ENCODE data around the gene SYCE3. TPM values are rescaled to one million over a fixed set of nuclear protein-coding genes. Genes with fewer than 3 reads are reported as not detected.

SYCE3 gene
- total and polyA plus RNA-seq, 2 experiments from 2014 or later: not detected

DNA sequence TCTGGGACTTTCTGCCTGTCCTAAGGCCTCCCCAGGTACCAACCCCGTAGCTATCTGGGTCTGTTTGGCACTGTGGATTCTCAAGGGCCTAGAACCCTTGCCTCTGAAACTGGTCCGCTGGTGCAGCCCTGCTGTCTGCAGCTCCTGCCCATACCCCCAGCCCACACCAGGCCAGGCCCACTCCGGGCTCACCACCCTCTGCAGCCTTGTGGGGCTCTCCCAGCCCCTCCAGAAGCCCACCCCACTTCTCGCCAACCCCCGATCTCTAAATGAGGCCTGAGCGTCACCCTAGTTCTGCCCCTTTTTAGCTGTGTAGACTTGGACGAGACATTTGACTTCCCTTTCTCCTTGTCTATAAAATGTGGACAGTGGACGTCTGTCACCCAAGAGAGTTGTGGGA is 12.3 kb downstream of the SYCE3 start:
- Histone ChIP-seq H3K4me3 (no peak overlapping the region), H3K4me1 (ENCODE audit: insufficient read depth) (no peaks in the 10 kb centered on the region), H3K79me2 (replicated peaks; ENCODE audit: insufficient read depth) (no peaks in the 10 kb centered on the region), H3K9me2 (ENCODE audit: insufficient read depth) (no peaks in the 10 kb centered on the region), H3K4me2 (no peak overlapping the region), H3K36me3 (ENCODE audit: insufficient read depth) (no peaks in the 10 kb centered on the region), H3F3A (replicated peaks; ENCODE audit: low read depth) (no peaks in the 10 kb centered on the region), H3K27me3 (ENCODE audit: insufficient read depth) (peaks cover 20% of the 10 kb centered on the region; the same call in 1 of the 2 replicates), H4K20me1 (replicated peaks; ENCODE audit: insufficient read depth) (no peaks in the 10 kb centered on the region), H2AFZ (no peak overlapping the region), H3K27ac (ENCODE audit: low read depth) (no peak overlapping the region)
- ATAC-seq: no peak
- no peak for DNase-seq (ENCODE audit: low spot score)
- TF ChIP-seq STAT1 (IDR thresholded peaks at IDR 0.05; ENCODE audit: unreplicated experiment) (no peak), NANOG (IDR thresholded peaks at IDR 0.05; ENCODE audit: borderline replicate concordance) (no peak), ZNF331 (CRISPR knock-in tag; IDR thresholded peaks at IDR 0.05; ENCODE audit: low read depth) (no peak), ZNF114 (CRISPR knock-in tag; IDR thresholded peaks at IDR 0.05) (no peak), JUNB (IDR thresholded peaks at IDR 0.05; ENCODE audit: unreplicated experiment) (no peak), EZH2 (IDR thresholded peaks at IDR 0.05; ENCODE audit: low read depth, unreplicated experiment) (no peak), EZH2phosphoT487 (IDR thresholded peaks at IDR 0.05; ENCODE audit: unreplicated experiment) (no peak), POLR2AphosphoS5 (IDR thresholded peaks at IDR 0.05; ENCODE audit: low read depth) (no peak), CREB1 (CRISPR knock-in tag; IDR thresholded peaks at IDR 0.05; ENCODE audit: low read depth) (no peak)
- TF ChIP-seq, protein P1, sequence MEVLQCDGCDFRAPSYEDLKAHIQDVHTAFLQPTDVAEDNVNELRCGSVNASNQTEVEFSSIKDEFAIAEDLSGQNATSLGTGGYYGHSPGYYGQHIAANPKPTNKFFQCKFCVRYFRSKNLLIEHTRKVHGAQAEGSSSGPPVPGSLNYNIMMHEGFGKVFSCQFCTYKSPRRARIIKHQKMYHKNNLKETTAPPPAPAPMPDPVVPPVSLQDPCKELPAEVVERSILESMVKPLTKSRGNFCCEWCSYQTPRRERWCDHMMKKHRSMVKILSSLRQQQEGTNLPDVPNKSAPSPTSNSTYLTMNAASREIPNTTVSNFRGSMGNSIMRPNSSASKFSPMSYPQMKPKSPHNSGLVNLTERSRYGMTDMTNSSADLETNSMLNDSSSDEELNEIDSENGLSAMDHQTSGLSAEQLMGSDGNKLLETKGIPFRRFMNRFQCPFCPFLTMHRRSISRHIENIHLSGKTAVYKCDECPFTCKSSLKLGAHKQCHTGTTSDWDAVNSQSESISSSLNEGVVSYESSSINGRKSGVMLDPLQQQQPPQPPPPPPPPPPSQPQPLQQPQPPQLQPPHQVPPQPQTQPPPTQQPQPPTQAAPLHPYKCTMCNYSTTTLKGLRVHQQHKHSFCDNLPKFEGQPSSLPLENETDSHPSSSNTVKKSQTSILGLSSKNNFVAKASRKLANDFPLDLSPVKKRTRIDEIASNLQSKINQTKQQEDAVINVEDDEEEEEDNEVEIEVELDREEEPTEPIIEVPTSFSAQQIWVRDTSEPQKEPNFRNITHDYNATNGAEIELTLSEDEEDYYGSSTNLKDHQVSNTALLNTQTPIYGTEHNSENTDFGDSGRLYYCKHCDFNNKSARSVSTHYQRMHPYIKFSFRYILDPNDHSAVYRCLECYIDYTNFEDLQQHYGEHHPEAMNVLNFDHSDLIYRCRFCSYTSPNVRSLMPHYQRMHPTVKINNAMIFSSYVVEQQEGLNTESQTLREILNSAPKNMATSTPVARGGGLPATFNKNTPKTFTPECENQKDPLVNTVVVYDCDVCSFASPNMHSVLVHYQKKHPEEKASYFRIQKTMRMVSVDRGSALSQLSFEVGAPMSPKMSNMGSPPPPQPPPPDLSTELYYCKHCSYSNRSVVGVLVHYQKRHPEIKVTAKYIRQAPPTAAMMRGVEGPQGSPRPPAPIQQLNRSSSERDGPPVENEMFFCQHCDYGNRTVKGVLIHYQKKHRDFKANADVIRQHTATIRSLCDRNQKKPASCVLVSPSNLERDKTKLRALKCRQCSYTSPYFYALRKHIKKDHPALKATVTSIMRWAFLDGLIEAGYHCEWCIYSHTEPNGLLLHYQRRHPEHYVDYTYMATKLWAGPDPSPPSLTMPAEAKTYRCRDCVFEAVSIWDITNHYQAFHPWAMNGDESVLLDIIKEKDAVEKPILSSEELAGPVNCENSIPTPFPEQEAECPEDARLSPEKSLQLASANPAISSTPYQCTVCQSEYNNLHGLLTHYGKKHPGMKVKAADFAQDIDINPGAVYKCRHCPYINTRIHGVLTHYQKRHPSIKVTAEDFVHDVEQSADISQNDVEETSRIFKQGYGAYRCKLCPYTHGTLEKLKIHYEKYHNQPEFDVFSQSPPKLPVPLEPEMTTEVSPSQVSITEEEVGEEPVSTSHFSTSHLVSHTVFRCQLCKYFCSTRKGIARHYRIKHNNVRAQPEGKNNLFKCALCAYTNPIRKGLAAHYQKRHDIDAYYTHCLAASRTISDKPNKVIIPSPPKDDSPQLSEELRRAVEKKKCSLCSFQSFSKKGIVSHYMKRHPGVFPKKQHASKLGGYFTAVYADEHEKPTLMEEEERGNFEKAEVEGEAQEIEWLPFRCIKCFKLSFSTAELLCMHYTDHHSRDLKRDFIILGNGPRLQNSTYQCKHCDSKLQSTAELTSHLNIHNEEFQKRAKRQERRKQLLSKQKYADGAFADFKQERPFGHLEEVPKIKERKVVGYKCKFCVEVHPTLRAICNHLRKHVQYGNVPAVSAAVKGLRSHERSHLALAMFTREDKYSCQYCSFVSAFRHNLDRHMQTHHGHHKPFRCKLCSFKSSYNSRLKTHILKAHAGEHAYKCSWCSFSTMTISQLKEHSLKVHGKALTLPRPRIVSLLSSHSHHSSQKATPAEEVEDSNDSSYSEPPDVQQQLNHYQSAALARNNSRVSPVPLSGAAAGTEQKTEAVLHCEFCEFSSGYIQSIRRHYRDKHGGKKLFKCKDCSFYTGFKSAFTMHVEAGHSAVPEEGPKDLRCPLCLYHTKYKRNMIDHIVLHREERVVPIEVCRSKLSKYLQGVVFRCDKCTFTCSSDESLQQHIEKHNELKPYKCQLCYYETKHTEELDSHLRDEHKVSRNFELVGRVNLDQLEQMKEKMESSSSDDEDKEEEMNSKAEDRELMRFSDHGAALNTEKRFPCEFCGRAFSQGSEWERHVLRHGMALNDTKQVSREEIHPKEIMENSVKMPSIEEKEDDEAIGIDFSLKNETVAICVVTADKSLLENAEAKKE (CRISPR knock-in tag; IDR thresholded peaks at IDR 0.05): no peak
- TF ChIP-seq, protein P2, sequence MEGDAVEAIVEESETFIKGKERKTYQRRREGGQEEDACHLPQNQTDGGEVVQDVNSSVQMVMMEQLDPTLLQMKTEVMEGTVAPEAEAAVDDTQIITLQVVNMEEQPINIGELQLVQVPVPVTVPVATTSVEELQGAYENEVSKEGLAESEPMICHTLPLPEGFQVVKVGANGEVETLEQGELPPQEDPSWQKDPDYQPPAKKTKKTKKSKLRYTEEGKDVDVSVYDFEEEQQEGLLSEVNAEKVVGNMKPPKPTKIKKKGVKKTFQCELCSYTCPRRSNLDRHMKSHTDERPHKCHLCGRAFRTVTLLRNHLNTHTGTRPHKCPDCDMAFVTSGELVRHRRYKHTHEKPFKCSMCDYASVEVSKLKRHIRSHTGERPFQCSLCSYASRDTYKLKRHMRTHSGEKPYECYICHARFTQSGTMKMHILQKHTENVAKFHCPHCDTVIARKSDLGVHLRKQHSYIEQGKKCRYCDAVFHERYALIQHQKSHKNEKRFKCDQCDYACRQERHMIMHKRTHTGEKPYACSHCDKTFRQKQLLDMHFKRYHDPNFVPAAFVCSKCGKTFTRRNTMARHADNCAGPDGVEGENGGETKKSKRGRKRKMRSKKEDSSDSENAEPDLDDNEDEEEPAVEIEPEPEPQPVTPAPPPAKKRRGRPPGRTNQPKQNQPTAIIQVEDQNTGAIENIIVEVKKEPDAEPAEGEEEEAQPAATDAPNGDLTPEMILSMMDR (conservative IDR thresholded peaks at IDR 0.05; ENCODE audit: low read depth in 2 of 2): no peak
- TF ChIP-seq, protein P3, sequence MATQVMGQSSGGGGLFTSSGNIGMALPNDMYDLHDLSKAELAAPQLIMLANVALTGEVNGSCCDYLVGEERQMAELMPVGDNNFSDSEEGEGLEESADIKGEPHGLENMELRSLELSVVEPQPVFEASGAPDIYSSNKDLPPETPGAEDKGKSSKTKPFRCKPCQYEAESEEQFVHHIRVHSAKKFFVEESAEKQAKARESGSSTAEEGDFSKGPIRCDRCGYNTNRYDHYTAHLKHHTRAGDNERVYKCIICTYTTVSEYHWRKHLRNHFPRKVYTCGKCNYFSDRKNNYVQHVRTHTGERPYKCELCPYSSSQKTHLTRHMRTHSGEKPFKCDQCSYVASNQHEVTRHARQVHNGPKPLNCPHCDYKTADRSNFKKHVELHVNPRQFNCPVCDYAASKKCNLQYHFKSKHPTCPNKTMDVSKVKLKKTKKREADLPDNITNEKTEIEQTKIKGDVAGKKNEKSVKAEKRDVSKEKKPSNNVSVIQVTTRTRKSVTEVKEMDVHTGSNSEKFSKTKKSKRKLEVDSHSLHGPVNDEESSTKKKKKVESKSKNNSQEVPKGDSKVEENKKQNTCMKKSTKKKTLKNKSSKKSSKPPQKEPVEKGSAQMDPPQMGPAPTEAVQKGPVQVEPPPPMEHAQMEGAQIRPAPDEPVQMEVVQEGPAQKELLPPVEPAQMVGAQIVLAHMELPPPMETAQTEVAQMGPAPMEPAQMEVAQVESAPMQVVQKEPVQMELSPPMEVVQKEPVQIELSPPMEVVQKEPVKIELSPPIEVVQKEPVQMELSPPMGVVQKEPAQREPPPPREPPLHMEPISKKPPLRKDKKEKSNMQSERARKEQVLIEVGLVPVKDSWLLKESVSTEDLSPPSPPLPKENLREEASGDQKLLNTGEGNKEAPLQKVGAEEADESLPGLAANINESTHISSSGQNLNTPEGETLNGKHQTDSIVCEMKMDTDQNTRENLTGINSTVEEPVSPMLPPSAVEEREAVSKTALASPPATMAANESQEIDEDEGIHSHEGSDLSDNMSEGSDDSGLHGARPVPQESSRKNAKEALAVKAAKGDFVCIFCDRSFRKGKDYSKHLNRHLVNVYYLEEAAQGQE (IDR thresholded peaks at IDR 0.05; ENCODE audit: unreplicated experiment): no peak
- TF ChIP-seq, protein P4, sequence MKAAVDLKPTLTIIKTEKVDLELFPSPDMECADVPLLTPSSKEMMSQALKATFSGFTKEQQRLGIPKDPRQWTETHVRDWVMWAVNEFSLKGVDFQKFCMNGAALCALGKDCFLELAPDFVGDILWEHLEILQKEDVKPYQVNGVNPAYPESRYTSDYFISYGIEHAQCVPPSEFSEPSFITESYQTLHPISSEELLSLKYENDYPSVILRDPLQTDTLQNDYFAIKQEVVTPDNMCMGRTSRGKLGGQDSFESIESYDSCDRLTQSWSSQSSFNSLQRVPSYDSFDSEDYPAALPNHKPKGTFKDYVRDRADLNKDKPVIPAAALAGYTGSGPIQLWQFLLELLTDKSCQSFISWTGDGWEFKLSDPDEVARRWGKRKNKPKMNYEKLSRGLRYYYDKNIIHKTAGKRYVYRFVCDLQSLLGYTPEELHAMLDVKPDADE (IDR thresholded peaks at IDR 0.05): no peak
- no peaks in the 10 kb centered on the region for H3K9me3 Mint-ChIP-seq
- peaks cover 4% of the 10 kb centered on the region; the same call in 2 of the 3 replicates for H3K4me1 Mint-ChIP-seq
- peaks cover 27% of the 10 kb centered on the region for H3K27me3 Mint-ChIP-seq (ENCODE audit: insufficient read depth, low read depth, poor library complexity)
- H3K4me3 Mint-ChIP-seq: no peak overlapping the region; the same call in 2 of the 3 replicates
- no peaks in the 10 kb centered on the region for H3K36me3 Mint-ChIP-seq (ENCODE audit: low read depth)
- no peak overlapping the region for H3K27ac Mint-ChIP-seq

Data from GM23338 (cell line).